ENCODE results near the gene ZNF460.

Gene ZNF460

DNA sequence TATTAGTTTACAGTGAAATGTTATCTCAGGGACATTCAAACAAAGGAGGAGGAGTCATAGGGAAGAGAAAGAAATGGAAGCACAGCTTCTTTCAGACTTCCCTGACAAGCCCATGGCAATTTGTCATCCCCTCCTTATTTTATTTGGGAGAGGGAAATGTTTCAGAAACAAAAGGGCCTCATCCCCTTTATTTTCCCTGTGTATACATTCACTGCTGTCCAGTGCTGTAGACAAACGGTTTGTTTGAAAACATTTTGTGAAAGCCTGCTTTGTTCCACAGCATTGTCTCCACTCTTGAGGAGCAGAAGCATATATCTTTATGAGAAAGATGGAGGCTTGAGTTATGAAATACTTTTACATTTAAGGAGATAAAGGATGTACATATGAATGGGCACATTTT lies 12.3 kb downstream of the ZNF460 start:
- H3K9me3 ChIP-seq (ENCODE audit: insufficient read depth, low read depth, low read length), result no peaks in the 10 kb centered on the region
- no peak overlapping the region for H3K4me2 ChIP-seq (ENCODE audit: low read depth, low read length, poor library complexity, severe bottlenecking)
- TF ChIP-seq EZH2phosphoT487 (IDR thresholded peaks at IDR 0.05; ENCODE audit: borderline replicate concordance), result no peak
- TF ChIP-seq, protein P1, sequence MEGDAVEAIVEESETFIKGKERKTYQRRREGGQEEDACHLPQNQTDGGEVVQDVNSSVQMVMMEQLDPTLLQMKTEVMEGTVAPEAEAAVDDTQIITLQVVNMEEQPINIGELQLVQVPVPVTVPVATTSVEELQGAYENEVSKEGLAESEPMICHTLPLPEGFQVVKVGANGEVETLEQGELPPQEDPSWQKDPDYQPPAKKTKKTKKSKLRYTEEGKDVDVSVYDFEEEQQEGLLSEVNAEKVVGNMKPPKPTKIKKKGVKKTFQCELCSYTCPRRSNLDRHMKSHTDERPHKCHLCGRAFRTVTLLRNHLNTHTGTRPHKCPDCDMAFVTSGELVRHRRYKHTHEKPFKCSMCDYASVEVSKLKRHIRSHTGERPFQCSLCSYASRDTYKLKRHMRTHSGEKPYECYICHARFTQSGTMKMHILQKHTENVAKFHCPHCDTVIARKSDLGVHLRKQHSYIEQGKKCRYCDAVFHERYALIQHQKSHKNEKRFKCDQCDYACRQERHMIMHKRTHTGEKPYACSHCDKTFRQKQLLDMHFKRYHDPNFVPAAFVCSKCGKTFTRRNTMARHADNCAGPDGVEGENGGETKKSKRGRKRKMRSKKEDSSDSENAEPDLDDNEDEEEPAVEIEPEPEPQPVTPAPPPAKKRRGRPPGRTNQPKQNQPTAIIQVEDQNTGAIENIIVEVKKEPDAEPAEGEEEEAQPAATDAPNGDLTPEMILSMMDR (conservative IDR thresholded peaks at IDR 0.05; ENCODE audit: low read length), result no peak
- no peaks in the 10 kb centered on the region for H3K27me3 ChIP-seq (ENCODE audit: insufficient read depth, low read length, poor library complexity, severe bottlenecking)
- H3K4me1 ChIP-seq (ENCODE audit: insufficient read depth, low read length, poor library complexity, severe bottlenecking), result no peaks in the 10 kb centered on the region
- H2AFZ ChIP-seq (ENCODE audit: low read length), result no peak overlapping the region
- peaks cover 61% of the 10 kb centered on the region for H3K79me2 ChIP-seq (ENCODE audit: insufficient read depth, low read length)
- peaks cover 54% of the 10 kb centered on the region for H4K20me1 ChIP-seq (ENCODE audit: insufficient read depth, low read length, poor library complexity, severe bottlenecking)
- no peaks in the 10 kb centered on the region for H3K9me2 ChIP-seq (replicated peaks; ENCODE audit: low read depth, low read length)
- peaks cover 84% of the 10 kb centered on the region for H3K36me3 ChIP-seq (ENCODE audit: insufficient read depth, low read length)
- no peak overlapping the region for H3K4me3 ChIP-seq (ENCODE audit: low read length, poor library complexity, severe bottlenecking)
- no peak overlapping the region for H3K9ac ChIP-seq (ENCODE audit: low read depth, low read length, poor library complexity, severe bottlenecking)
- H3F3A ChIP-seq (ENCODE audit: low read depth), result no peaks in the 10 kb centered on the region

DNA sequence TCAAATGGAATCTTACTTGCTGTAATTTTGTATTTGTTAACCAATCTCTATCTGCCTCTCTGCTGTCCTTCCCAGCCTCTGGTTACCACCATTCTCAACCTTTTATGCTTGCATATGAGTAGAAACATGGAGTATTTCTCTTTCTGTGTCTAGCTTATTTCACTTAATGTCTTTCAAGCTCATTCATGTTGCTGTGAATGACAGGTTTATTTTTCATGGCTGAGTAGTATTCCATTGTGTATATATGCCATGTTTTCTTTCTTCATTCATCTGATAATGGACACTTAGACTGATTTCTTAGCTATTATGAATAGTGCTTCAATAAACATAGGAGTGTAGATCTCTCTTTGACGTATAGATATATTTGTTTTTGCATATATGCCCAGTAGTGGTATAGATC lies 13.4 kb downstream of the ZNF460 start:
- Histone ChIP-seq H3K79me2 (ENCODE audit: insufficient read depth, low read length) (peaks cover 54% of the 10 kb centered on the region), H2AFZ (ENCODE audit: low read length) (no peak overlapping the region), H3K9me3 (ENCODE audit: insufficient read depth, low read depth, low read length) (no peaks in the 10 kb centered on the region), H3K9me2 (replicated peaks; ENCODE audit: low read depth, low read length) (no peaks in the 10 kb centered on the region), H3K4me3 (ENCODE audit: low read length, poor library complexity, severe bottlenecking) (no peak overlapping the region), H3K9ac (ENCODE audit: low read depth, low read length, poor library complexity, severe bottlenecking) (no peak overlapping the region), H3K4me2 (ENCODE audit: low read depth, low read length, poor library complexity, severe bottlenecking) (no peak overlapping the region), H4K20me1 (ENCODE audit: insufficient read depth, low read length, poor library complexity, severe bottlenecking) (peaks cover 44% of the 10 kb centered on the region), H3K4me1 (ENCODE audit: insufficient read depth, low read length, poor library complexity, severe bottlenecking) (no peaks in the 10 kb centered on the region), H3K27me3 (ENCODE audit: insufficient read depth, low read length, poor library complexity, severe bottlenecking) (no peaks in the 10 kb centered on the region), H3K36me3 (ENCODE audit: insufficient read depth, low read length) (peaks cover 73% of the 10 kb centered on the region), H3F3A (ENCODE audit: low read depth) (no peaks in the 10 kb centered on the region)
- TF ChIP-seq, protein P1 (conservative IDR thresholded peaks at IDR 0.05; ENCODE audit: low read length), result no peak
- no peak for TF ChIP-seq EZH2phosphoT487 (IDR thresholded peaks at IDR 0.05; ENCODE audit: borderline replicate concordance)

DNA sequence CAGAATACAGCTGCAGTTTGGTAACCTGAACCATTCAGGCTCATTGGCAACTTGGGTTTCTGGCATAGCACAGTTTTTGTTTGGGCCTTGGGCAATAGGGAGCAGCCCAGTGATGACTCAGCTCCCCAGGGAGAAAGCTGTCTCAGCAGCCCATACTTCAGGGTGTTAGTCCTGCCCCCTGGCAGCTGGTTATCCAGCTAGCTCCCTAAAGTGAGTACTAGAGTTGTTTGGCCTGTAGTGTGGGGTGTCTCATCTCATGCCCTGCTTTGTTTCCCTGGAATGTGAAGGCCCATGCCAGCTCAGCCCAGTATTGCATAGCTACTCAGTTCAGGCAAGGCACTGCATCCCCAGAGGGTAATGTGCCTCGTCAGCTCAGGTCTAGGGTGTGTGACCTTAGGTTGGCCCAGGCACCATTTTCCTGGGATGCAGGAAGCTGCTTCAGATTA lies 21.8 kb downstream of the ZNF460 start:
- H3K4me2 ChIP-seq (ENCODE audit: low read depth, low read length, poor library complexity, severe bottlenecking), result no peak overlapping the region
- H3F3A ChIP-seq (ENCODE audit: low read depth), result no peaks in the 10 kb centered on the region
- no peaks in the 10 kb centered on the region; the same call in 1 of the 2 replicates for H3K36me3 ChIP-seq (ENCODE audit: insufficient read depth, low read length)
- no peaks in the 10 kb centered on the region for H3K9me2 ChIP-seq (replicated peaks; ENCODE audit: low read depth, low read length)
- no peak overlapping the region for H3K4me3 ChIP-seq (ENCODE audit: low read length, poor library complexity, severe bottlenecking)
- no peak overlapping the region for H2AFZ ChIP-seq (ENCODE audit: low read length)
- no peak overlapping the region for H3K9ac ChIP-seq (ENCODE audit: low read depth, low read length, poor library complexity, severe bottlenecking)
- H3K4me1 ChIP-seq (ENCODE audit: insufficient read depth, low read length, poor library complexity, severe bottlenecking), result no peaks in the 10 kb centered on the region
- H3K9me3 ChIP-seq (ENCODE audit: insufficient read depth, low read depth, low read length), result no peaks in the 10 kb centered on the region
- no peaks in the 10 kb centered on the region for H3K27me3 ChIP-seq (ENCODE audit: insufficient read depth, low read length, poor library complexity, severe bottlenecking)
- H3K79me2 ChIP-seq (ENCODE audit: insufficient read depth, low read length), result peaks cover 11% of the 10 kb centered on the region; the same call in 1 of the 2 replicates
- no peak for TF ChIP-seq EZH2phosphoT487 (IDR thresholded peaks at IDR 0.05; ENCODE audit: borderline replicate concordance)
- TF ChIP-seq, protein P1 (conservative IDR thresholded peaks at IDR 0.05; ENCODE audit: low read length), result no peak
- H4K20me1 ChIP-seq (ENCODE audit: insufficient read depth, low read length, poor library complexity, severe bottlenecking), result peaks cover 3% of the 10 kb centered on the region
